ENCODE measurements around the gene ABCC4. TPM values are rescaled to one million over a fixed set of nuclear protein-coding genes. Genes with fewer than 3 reads are reported as not detected.

Gene ABCC4
- total and polyA plus RNA-seq, 2 of the 13 experiments (the other 11 are each of a cell fraction or from before 2014, with no cell fraction given) = 4.2 to 11.3 TPM

GRCh38 chr13:95349267-95349666 lies 48.0 kb upstream of the ABCC4 start:
- H3K79me2 ChIP-seq (ENCODE audit: insufficient read depth, low read length) = no peaks in the 10 kb centered on the region
- intact Hi-C loops (cut with micrococcal nuclease; ENCODE audit: unreplicated experiment) (no loop called here), in situ Hi-C loops (cut with HindIII; ENCODE audit: extremely low pct_ligation_motif_present, low pct_unique_long_range_greater_than_20kb) (no loop called here)
- no peaks in the 10 kb centered on the region for H4K20me1 ChIP-seq (ENCODE audit: insufficient read depth, low read length)
- no peak for FAIRE-seq
- H3K9ac ChIP-seq (ENCODE audit: insufficient read depth, low read depth, low read length) = no peak overlapping the region
- CTCF ChIA-PET (ENCODE audit: low intra/inter-chr PET ratio, low total read pairs) = no interaction called here
- TF ChIP-seq NFE2L2 (IDR thresholded peaks at IDR 0.05; ENCODE audit: low read length) = peak; percentile 67; the same call in 1 of the 2 replicates
- TF ChIP-seq ZNF773 (CRISPR knock-in tag; IDR thresholded peaks at IDR 0.05; ENCODE audit: borderline replicate concordance) = no peak
- no TSS peak for BruUV-seq (replicated peaks)
- H3K9me3 ChIP-seq (ENCODE audit: low read length) = no peaks in the 10 kb centered on the region
- ATAC-seq = no peak
- no peaks in the 10 kb centered on the region for H3K27me3 ChIP-seq (ENCODE audit: control insufficient read depth in 1 of 2, insufficient read depth in 2 of 2, low read length in 2 of 2)
- H3K4me1 ChIP-seq (ENCODE audit: insufficient read depth, low read length) = peaks cover 2% of the 10 kb centered on the region
- 25% methylated on average over 4 of the region's 4 CpGs for WGBS (ENCODE audit: low lambda C conversion rate)
- no peak overlapping the region for H3K4me2 ChIP-seq (ENCODE audit: low read depth, low read length)
- no peak overlapping the region for H2AFZ ChIP-seq (ENCODE audit: low read length)
- H3K27ac ChIP-seq (ENCODE audit: extremely low read length, insufficient read depth, low read length) = no peak overlapping the region
- no peaks in the 10 kb centered on the region for H3K36me3 ChIP-seq (replicated peaks in 1 of 2; ENCODE audit: control insufficient read depth in 1 of 2, insufficient read depth in 2 of 2, low read length in 2 of 2)
- DNase-seq (ENCODE audit: low spot score) = no peak
- no peak overlapping the region for H3K4me3 ChIP-seq (replicated peaks in 1 of 3; ENCODE audit: insufficient read depth in 1 of 3, low read depth in 2 of 3, low read length in 3 of 3)
- POLR2A ChIA-PET = no interaction called here

GRCh38 chr13:95343944-95344343 lies 42.7 kb upstream of the ABCC4 start:
- BruUV-seq (replicated peaks) = no TSS peak

More at GRCh38 chr13:95343944-95344343, 42.7 kb upstream of the ABCC4 start:
- POLR2A ChIA-PET = no interaction called here
- WGBS (ENCODE audit: low lambda C conversion rate) = 61% methylated on average over 3 of the region's 3 CpGs
- Histone ChIP-seq H2AFZ (ENCODE audit: low read length) (no peak overlapping the region), H3K4me3 (replicated peaks in 1 of 3; ENCODE audit: insufficient read depth in 1 of 3, low read depth in 2 of 3, low read length in 3 of 3) (no peak overlapping the region), H4K20me1 (ENCODE audit: insufficient read depth, low read length) (no peaks in the 10 kb centered on the region), H3K9ac (ENCODE audit: insufficient read depth, low read depth, low read length) (no peak overlapping the region), H3K36me3 (replicated peaks in 1 of 2; ENCODE audit: control insufficient read depth in 1 of 2, insufficient read depth in 2 of 2, low read length in 2 of 2) (no peaks in the 10 kb centered on the region), H3K27ac (ENCODE audit: extremely low read length, insufficient read depth, low read length) (no peak overlapping the region), H3K9me3 (ENCODE audit: low read length) (no peaks in the 10 kb centered on the region), H3K79me2 (ENCODE audit: insufficient read depth, low read length) (no peaks in the 10 kb centered on the region), H3K27me3 (ENCODE audit: control insufficient read depth in 1 of 2, insufficient read depth in 2 of 2, low read length in 2 of 2) (no peaks in the 10 kb centered on the region), H3K4me1 (ENCODE audit: insufficient read depth, low read length) (no peaks in the 10 kb centered on the region), H3K4me2 (ENCODE audit: low read depth, low read length) (no peak overlapping the region)
- in situ Hi-C loops (cut with HindIII; ENCODE audit: extremely low pct_ligation_motif_present, low pct_unique_long_range_greater_than_20kb) (no loop called here), intact Hi-C loops (cut with micrococcal nuclease; ENCODE audit: unreplicated experiment) (no loop called here)
- FAIRE-seq (no peak), DNase-seq (ENCODE audit: low spot score) (no peak), ATAC-seq (no peak)
- CTCF ChIA-PET (ENCODE audit: low intra/inter-chr PET ratio, low total read pairs) = no interaction called here
- TF ChIP-seq ZNF484 (CRISPR knock-in tag; IDR thresholded peaks at IDR 0.05; ENCODE audit: borderline replicate concordance, low read depth) (no peak), SIN3A (IDR thresholded peaks at IDR 0.05; ENCODE audit: borderline replicate concordance, low read depth, low read length) (no peak), BCL6 (CRISPR knock-in tag; IDR thresholded peaks at IDR 0.05) (no peak), AFF4 (CRISPR knock-in tag; IDR thresholded peaks at IDR 0.05) (no peak), SNAI1 (CRISPR knock-in tag; IDR thresholded peaks at IDR 0.05; ENCODE audit: borderline replicate concordance) (no peak), GMEB2 (CRISPR knock-in tag; IDR thresholded peaks at IDR 0.05; ENCODE audit: low read depth) (no peak), SAFB2 (CRISPR knock-in tag; IDR thresholded peaks at IDR 0.05; ENCODE audit: borderline replicate concordance, low read depth) (no peak), MLLT10 (CRISPR knock-in tag; IDR thresholded peaks at IDR 0.05) (no peak), PTBP1 (IDR thresholded peaks at IDR 0.05; ENCODE audit: low read depth, low read length, poor library complexity, severe bottlenecking) (no peak), ZNF3 (CRISPR knock-in tag; IDR thresholded peaks at IDR 0.05) (no peak), TEAD3 (CRISPR knock-in tag; optimal IDR thresholded peaks at IDR 0.05; ENCODE audit: borderline replicate concordance) (no peak), ZNF709 (CRISPR knock-in tag; IDR thresholded peaks at IDR 0.05) (no peak)

All from HepG2 (cell line).